Gastroesophageal sphincter (tissue), 4 donors: ENCODE data around the gene RAPGEF1. TPM values are rescaled to one million over a fixed set of nuclear protein-coding genes. Genes with fewer than 3 reads are reported as not detected.
"Not testable (repeated sequence)": the region's sequence is repeated elsewhere in the genome, so short reads cannot be mapped to it uniquely, and the experiment has no call there.

Experiments
- ATAC-seq: fragments of 150-250 bp; one replicate; pipeline ENCODE4 v1.9.1; 2016; ENCODE audit warnings: mild to moderate bottlenecking, moderate library complexity
- H3K27ac ChIP-seq, 4 donors: fragments of 200-600 bp; sonication (generic) in 3 of 4; 1 replicate in 3 of 4; 2 replicates in 1 of 4; pipeline ENCODE4 v1.5.1; 2016 to 2019
- H3K27me3 ChIP-seq: fragments of 200-600 bp; sonication (generic); one replicate; pipeline ENCODE4 v1.5.1; 2019
- H3K36me3 ChIP-seq, 2 donors: fragments of 200-600 bp; sonication (generic); one replicate each; pipeline ENCODE4 v1.5.1; 2019; ENCODE audit warnings: control low read depth in 1 of 2
- H3K4me1 ChIP-seq, 3 donors: fragments of 200-600 bp; sonication (generic); 1 replicate in 2 of 3; 2 replicates in 1 of 3; pipeline ENCODE4 v1.5.1; 2016 to 2019; ENCODE audit warnings: control low read depth in 2 of 3
- H3K4me3 ChIP-seq, 2 donors: fragments of 200-600 bp; sonication (generic); one replicate each; pipeline ENCODE4 v1.5.1; 2019; ENCODE audit warnings: mild to moderate bottlenecking in 1 of 2, moderate library complexity in 1 of 2
- H3K9me3 ChIP-seq, 3 donors: fragments of 200-600 bp; sonication (generic); one replicate each; pipeline ENCODE4 v1.5.1; 2017 to 2019; ENCODE audit warnings: control low read depth in 2 of 3
- CTCF ChIP-seq, 4 experiments: fragments of 200-600 bp in 2 of 4; fragments of 450-650 bp in 2 of 4; sonication (generic) in 1 of 4; IDR thresholded peaks; one replicate each; pipeline ENCODE4 v1.5.1; 2017 to 2019; ENCODE audit warnings: antibody characterized with exemption in 4 of 4, mild to moderate bottlenecking in 2 of 4, moderate library complexity in 2 of 4
- EP300 ChIP-seq: sonication (generic); formaldehyde crosslinking; IDR thresholded peaks from one replicate; pipeline ENCODE4 v1.6.1; 2017; ENCODE audit warnings: antibody characterized with exemption, mild to moderate bottlenecking
- POLR2A ChIP-seq, 2 donors: fragments of 450-650 bp; IDR thresholded peaks; one replicate each; pipeline ENCODE4 v1.6.1; 2017; ENCODE audit warnings: antibody characterized with exemption in 2 of 2, mild to moderate bottlenecking in 2 of 2, moderate library complexity in 1 of 2
- POLR2AphosphoS5 ChIP-seq: sonication (generic); formaldehyde crosslinking; IDR thresholded peaks from one replicate; pipeline ENCODE4 v1.6.1; 2017; ENCODE audit warnings: antibody characterized with exemption
- WGBS, 2 donors: methylation state at CpG; one replicate each; pipeline ENCODE4 v1.1.5; 2018; ENCODE audit warnings: low coverage in 1 of 2; 5-methylcytosine and 5-hydroxymethylcytosine counted together
- total RNA-seq, 4 donors: library from RNA; depleted of rRNA; stranded (reverse); fragments of >200 nt; gene quantifications; one replicate each; pipeline ENCODE4 v1.1.0, GENCODE V29; 2016

The RAPGEF1 gene
- total RNA-seq, 4 donors from 2014 or later, result 47.5 to 162 (median 77.6) TPM

GRCh38 chr9:131552030-131552429 is 187.8 kb downstream of the RAPGEF1 start:
- no peak for TF ChIP-seq POLR2A (IDR thresholded peaks at IDR 0.05)
- no peak for TF ChIP-seq CTCF (IDR thresholded peaks at IDR 0.05)
- TF ChIP-seq EP300, result no peak
- TF ChIP-seq POLR2AphosphoS5, result no peak
- Histone ChIP-seq H3K4me1 (peaks cover 0 to 7% (median 0%) of the 10 kb centered on the region in 3 donors), H3K36me3 (no peaks in the 10 kb centered on the region), H3K4me3 (no peak overlapping the region), H3K27me3 (peaks cover 90% of the 10 kb centered on the region), H3K9me3 (no peaks in the 10 kb centered on the region), H3K27ac (no peak overlapping the region)
- 79 to 95% methylated on average over 5 to 6 of the region's 6 CpGs for WGBS, 2 donors
- no peak for ATAC-seq

GRCh38 chr9:131550465-131550864 is 189.4 kb downstream of the RAPGEF1 start:
- not testable (repeated sequence) for H3K9me3 ChIP-seq, ATAC-seq, H3K27ac ChIP-seq, H3K36me3 ChIP-seq, H3K4me3 ChIP-seq
- WGBS, 2 donors, result 41 to 52% methylated on average over 3 to 8 of the region's 8 CpGs
- H3K4me1 ChIP-seq, result peaks cover 0 to 22% (median 8%) of the 10 kb centered on the region in 3 donors
- peaks cover 90% of the 10 kb centered on the region for H3K27me3 ChIP-seq

GRCh38 chr9:131549186-131549585 is 190.7 kb downstream of the RAPGEF1 start:
- not testable (repeated sequence) for ATAC-seq, H3K4me3 ChIP-seq, H3K36me3 ChIP-seq, H3K27ac ChIP-seq, H3K9me3 ChIP-seq
- WGBS, 2 donors, result 76 to 82% methylated on average over 6 to 7 of the region's 10 CpGs
- H3K27me3 ChIP-seq, result peaks cover 90% of the 10 kb centered on the region
- peaks cover 0 to 21% (median 8%) of the 10 kb centered on the region in 3 donors for H3K4me1 ChIP-seq

GRCh38 chr9:131546336-131547084 is 193.4 kb downstream of the RAPGEF1 start:
- 0 to 10% methylated on average over 4 to 8 of the region's 49 CpGs for WGBS, 2 donors
- H3K9me3 ChIP-seq, result peaks cover 0 to 30% (median 0%) of the 10 kb centered on the region in 3 donors
- H3K4me3 ChIP-seq, result peak overlapping the region in 1 of 2 donors; percentile 38
- no peak for ATAC-seq
- peaks cover 63% of the 10 kb centered on the region for H3K27me3 ChIP-seq
- H3K4me1 ChIP-seq, result peaks cover 0 to 21% (median 8%) of the 10 kb centered on the region in 3 donors
- no peak for TF ChIP-seq EP300
- TF ChIP-seq CTCF (IDR thresholded peaks at IDR 0.05), result no peak
- no peak for TF ChIP-seq POLR2A (IDR thresholded peaks at IDR 0.05)
- no peak for TF ChIP-seq POLR2AphosphoS5
- no peak overlapping the region for H3K27ac ChIP-seq
- H3K36me3 ChIP-seq, result no peaks in the 10 kb centered on the region

GRCh38 chr9:131545786-131546335 is 194.0 kb downstream of the RAPGEF1 start:
- ATAC-seq, result peak; percentile 10
- TF ChIP-seq POLR2AphosphoS5 (no peak), POLR2A (IDR thresholded peaks at IDR 0.05) (no peak), EP300 (no peak), CTCF (IDR thresholded peaks at IDR 0.05) (no peak)

More at GRCh38 chr9:131545786-131546335, 194.0 kb downstream of the RAPGEF1 start:
- peaks cover 57% of the 10 kb centered on the region for H3K27me3 ChIP-seq
- peaks cover 0 to 21% (median 8%) of the 10 kb centered on the region in 3 donors for H3K4me1 ChIP-seq
- WGBS, 2 donors, result no CpG with 5 or more reads among the region's 30 CpGs
- H3K9me3 ChIP-seq, result peaks cover 0 to 30% (median 0%) of the 10 kb centered on the region in 3 donors
- no peaks in the 10 kb centered on the region for H3K36me3 ChIP-seq
- no peak overlapping the region for H3K27ac ChIP-seq
- H3K4me3 ChIP-seq, result peak overlapping the region in 1 of 2 donors; percentile 38
